Caki2 (cell line): ENCODE measurements around the gene HERC4. TPM values are rescaled to one million over a fixed set of nuclear protein-coding genes. Genes with fewer than 3 reads are reported as not detected.
"Not testable (repeated sequence)": the region's sequence is repeated elsewhere in the genome, so short reads cannot be mapped to it uniquely, and the experiment has no call there.

ENCODE experiments used
- DNase-seq: peaks from one replicate; pipeline ENCODE4 v3.0.0-alpha.2; 2015; ENCODE audit warnings: low read depth
- in situ Hi-C: cut with HindIII; loops from 2 replicates; pipeline ENCODE4 v1.10.0; 2016; ENCODE audit warnings: low sequenced_read_pairs, low pct_unique_long_range_greater_than_20kb, mixed read lengths
- total RNA-seq: library from RNA; depleted of rRNA; stranded (reverse); fragments of >200 nt; shearing (Covaris generic); gene quantifications from 2 replicates; pipeline ENCODE4 v1.2.3, GENCODE V29; 2014; ENCODE audit warnings: low replicate concordance

The HERC4 gene
- total RNA-seq, 1 experiment from 2014 or later = 10.4 TPM

DNA sequence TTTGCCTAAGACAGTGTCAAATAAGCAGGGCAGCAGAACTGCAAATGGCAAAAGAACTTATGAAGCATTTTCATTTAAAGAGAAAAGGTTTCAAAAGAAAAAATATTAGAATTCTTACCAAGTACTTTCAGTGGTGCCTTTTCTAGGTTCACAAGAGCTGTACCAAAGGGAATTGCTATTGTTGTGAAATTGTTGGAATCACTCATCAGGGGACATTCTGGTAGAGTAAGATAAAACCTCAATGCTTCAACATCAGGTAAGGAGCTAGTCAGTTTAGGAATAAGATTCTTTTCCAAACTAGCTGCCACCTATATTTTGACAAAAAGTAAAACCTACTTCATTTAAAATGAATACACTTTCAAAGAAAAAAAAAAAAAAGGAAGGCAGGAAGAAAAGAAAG is 85.0 kb downstream of the HERC4 start:
- in situ Hi-C loops = no loop called here
- DNase-seq = no peak

DNA sequence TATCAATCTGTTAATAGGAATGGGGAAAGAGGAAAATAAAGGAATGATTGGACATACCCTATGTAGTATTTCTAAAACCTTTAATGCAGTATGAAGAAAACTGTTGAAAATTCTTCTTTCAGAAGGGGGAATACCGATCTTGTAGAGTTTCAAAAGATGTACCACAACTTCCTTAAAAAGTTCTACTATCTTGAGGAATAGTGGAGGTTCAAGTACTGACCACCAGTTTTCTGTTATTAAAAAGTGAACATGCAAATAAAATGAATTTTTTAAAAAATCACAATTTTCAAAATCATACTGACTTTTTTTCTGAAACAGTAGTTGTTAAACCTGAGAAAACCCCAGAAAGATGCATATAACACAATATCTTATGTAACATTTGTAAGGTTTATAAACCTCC is 86.5 kb downstream of the HERC4 start:
- in situ Hi-C loops = no loop called here
- DNase-seq = no peak

DNA sequence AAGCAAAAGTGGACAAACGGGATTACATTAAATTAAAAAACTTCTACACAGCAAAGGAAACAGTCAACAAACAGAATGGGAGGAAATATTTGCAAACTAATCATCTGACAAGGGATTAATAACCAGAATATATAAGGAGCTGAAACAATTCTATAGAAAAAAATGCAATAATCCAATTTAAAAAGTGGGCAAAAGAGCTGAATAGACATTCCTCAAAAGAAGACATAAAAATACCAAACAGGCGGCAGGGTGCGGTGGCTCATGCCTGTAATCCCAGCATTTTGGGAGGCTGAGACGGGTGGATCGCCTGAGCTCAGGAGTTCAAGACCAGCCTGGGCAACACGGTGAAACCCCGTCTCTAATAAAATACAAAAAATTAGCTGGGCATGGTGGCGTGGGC is 92.5 kb downstream of the HERC4 start:
- DNase-seq, in situ Hi-C loops: not testable (repeated sequence)

DNA sequence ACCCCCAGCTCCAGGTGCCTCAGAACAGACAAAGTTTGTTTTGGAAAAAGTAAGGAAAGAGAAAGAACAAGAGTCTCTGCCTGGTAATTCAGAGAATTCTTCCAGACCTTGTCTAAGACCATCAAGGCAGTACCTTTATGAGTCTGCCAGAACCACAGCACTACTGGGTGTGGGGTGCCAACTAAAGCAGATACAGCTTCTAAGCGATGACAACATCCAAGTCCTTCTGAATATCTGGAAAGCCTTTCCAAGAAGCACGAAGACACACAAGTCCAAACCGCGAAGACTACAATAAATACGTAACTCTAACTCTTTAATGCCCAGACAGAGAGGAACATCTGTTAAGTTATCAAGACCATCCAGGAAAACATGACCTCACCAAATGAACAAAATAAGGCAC is 96.3 kb downstream of the HERC4 start:
- in situ Hi-C loops = no loop called here

DNA sequence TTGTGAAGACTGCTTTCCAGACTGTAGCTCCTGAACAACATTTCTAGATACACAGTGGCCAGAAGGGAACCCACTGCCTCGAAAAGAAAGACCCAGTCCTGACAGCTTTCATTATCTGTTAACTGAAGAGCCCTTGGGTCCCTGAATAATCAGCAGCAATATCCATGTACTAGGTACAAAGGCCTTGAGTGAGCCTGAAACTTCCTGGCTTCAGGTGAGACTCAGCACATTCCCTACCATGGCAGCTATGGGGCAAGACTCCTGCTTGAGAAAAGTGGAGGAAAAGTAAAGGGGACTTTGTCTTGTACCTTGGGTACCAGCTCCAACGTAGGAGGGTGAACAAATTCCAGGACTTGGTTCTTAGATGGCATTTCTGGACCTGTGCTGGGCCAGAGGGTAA is 97.8 kb downstream of the HERC4 start:
- DNase-seq = no peak
- in situ Hi-C loops = no loop called here

More for the DNA sequence above, 96.3 kb downstream of the HERC4 start:
- DNase-seq = no peak

DNA sequence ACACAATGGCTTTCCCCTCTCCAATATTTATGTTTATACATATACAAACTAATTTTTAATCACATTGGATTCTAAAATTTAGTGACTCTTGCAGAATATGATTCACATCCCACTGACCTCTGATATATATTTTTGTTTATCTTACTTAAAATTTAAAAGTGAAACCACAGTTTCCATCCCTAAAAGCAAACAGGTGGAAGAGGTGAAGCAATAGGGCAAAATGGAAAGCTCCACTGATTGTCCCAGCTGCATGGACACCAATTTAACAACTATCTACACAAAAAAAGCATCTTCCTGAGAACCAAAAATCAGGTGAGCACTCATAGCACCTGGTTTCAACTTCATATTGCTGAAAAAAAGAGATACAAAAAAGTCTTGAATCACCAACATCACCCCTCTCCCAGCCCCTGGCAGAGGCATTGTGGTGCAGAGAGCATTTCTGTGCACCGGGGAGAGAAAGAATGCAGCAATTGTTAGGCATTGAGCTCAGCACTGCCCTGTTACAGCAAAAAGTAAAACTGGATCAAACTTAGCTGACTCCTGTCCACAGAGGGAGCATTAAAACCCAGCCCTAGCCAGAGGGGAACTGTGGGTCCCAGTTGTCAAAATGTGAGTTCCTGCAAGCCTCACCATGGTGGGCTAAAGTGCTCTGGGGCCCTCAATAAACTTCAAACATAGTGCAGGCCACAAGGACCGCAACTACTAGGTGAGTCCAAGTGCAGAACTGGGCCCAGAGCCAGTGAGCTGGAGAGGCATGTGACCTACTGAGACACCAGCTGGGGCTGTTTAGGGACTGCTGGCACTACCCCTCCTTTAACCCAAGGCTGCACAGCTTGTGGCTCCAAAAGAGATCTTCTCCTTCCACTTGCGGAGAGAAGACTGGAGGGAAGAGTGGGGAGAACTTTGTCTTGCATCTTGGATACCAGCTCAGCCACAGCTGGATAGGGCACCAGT is 98.5 kb downstream of the HERC4 start:
- in situ Hi-C loops = no loop called here
- no peak for DNase-seq

DNA sequence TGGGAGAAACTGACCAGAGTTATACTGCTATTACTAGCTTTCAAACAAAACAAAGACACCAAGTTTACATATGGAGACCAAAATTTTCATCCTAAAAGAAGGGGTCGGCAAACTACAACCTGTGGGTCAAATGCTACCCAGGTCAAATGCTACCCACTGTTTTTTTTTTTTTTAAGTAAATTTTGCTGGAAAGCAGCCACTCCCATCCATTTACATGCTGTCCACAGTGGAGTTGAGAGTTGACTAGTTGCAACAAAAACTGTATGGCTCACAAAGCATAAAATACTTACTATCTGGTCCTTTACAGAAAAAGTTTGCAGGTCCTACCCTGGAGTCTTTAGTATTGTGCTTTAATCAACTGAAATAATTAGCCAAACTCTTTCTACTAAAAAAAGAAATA is 99.2 kb downstream of the HERC4 start:
- in situ Hi-C loops = no loop called here
- no peak for DNase-seq

DNA sequence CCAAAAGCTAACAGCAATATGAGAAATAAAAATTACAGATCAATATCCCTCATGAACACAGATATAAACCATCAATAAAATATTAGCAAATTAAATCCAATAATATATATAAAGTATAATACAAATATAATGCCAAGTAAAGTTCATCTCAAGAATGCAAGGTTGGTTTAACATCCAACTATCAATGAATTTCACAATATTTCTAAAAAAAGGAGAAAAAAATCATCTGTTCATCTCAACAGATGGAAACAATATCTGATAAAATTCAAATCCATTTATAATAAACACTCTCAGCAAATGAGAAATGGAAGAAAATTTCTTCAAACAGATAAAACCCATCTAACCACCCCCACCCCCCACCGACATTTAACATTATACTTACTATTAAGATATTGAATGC is 103.8 kb downstream of the HERC4 start:
- DNase-seq = no peak
- in situ Hi-C loops = no loop called here

DNA sequence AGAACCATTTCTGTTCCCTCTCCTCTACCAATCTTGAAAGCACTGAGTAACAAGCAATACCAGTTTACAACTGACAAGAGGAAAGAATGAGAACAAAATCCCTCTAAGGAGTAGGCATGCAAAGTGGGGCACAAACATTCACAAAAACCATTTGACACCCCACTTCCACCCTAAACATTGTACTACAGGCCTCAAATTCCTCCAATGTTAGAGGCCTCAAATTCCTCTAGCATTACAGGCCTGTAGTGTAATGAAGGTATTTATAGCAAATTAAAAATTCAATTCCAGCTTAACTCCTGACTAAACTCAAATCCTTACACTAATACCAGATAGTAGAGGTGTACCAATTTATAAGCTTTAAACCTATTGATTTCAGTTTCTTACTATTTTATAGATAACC is 105.2 kb downstream of the HERC4 start:
- in situ Hi-C loops = no loop called here
- no peak for DNase-seq

DNA sequence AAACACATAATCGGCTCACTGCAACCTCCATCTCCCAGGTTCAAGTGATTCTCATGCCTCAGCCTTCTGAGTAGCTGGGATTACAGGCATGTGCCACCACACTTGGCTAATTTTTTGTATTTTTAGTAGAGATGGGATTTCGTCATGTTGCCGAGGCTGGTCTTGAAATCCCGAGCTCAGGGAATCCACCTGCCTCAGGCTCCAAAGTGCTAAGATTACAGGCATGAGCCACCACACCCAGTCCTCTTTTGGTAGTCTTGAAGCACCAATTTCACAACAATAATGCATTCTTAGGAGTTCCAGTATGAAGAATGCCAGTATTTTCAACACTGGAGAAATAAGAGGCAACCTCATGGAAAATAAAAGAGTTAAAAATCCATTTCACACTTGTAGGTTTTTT is 109.0 kb downstream of the HERC4 start:
- in situ Hi-C loops, DNase-seq: not testable (repeated sequence)

DNA sequence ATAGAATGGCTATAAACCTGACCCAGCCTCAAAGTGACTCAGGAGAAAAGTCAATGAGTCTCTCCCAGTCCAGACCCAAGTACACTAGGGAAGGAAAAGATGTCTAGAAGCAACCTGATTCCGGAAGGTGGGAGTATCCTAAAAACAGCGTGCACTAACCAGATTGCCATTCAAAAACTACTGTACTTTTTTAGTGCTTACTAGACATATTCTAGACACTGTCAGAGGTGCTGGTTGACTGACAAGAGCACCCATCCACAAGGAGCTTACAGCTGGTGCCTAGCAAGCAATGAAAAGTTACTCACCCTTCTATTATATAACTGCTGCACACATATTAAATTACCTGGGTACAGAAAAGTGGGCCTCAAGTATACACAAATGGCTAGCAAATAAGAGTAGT is 109.6 kb downstream of the HERC4 start:
- DNase-seq = no peak
- in situ Hi-C loops = no loop called here

DNA sequence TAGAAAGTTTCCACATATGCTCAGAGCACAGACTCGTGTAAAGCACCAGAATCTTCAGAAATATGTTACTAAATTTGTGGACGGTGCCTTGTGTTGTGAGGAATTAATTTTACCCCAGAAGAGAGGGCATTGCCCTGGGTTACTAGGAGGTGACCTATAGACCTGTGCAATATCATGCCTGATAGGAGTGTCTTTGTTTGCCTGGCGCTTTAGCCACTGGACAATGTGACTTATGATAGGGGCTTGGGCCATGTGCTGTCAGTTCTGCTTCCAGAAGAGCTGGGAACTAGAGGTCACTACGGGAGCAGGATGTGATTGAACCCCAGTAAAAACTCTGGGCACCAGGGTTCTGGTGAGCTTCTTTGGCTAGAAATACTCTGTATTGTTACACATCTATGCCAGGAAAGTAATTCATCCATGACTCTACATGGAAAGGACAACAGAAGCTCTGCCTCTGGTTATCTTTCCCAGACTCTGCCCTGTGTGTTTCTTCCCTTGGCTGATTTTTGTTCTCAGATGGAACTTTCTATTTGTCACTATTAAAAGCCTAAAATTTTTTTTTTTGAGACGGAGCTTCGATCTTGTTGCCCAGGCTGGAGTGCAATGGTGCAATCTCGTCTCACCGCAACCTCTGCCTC is 115.1 kb downstream of the HERC4 start:
- no peak for DNase-seq
- in situ Hi-C loops = no loop called here

DNA sequence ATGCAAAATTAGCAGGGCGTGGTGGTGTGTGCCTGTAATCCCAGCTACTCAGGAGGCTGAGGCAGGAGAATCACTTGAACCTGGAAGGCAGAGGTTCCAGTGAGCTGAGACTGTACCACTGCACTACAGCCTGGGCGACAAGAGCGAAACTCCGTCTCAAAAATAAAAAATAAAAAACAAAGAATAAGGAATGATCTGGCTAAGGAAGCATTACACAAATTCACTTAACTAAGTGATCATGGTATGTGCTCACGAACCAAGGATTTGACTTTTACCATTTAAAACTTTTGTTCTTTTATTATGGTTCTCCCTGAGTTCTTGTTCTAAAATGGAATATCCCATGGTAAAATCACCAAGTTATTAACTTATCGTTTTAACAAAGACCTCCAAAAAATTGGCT is 119.5 kb downstream of the HERC4 start:
- in situ Hi-C loops = no loop called here
- DNase-seq = no peak

DNA sequence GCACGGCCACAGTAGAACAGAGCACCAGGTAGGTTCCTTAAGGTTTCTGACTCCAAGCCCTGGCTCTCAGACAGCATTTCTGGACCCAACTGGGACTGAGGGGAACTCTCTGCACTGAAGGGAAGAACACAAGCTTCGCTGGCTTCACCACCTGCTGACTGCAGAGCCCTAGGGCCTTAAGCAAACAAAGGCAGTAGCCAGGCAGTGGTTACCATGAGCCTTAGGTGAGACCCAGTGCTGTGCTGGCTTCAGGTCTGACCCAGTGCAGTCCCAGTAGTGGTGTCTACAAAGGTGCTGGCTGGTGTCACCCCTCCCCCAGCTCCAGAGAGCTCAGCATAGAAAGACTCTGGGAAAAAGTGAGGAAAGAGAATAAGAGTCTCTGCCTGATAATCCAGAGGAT is 131.2 kb downstream of the HERC4 start:
- in situ Hi-C loops = no loop called here
- no peak for DNase-seq

DNA sequence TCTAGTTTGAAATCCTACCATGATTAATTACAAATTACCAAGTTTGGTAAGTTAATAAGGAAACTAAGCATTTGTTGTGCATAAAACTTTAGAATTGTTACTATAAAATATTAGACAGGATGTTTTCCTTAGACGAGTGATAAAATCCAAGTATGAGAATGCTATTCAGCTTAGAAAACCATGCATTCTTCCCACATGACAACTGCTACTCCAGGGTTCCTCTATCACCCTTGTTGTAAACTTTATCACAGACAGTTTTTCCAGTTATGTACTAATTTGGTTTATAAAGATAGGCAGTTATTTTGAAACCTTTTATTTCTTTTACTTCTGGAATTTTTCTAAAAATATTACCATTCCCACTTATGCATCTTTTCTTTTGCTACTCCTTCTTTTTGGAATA is 138.7 kb downstream of the HERC4 start:
- DNase-seq = no peak
- in situ Hi-C loops = no loop called here

DNA sequence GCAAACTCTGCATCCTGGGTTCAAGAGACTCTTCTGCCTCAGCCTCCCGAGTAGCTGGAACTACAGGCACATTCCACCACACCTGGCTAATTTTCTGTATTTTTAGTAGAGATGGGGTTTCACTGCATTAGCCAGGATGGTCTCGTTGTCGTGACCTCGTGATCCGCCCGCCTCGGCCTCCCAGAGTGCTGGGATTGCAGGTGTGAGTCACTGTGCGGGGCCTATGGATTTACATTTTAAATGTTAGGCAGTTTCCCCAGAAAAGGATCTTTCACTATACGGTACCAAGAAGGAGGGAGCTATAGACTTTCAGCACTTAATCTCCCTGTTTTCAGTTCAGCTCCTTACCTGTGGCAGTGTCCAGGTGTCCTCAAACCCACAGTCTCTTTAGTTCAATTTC is 139.9 kb downstream of the HERC4 start:
- in situ Hi-C loops = no loop called here
- DNase-seq = no peak

DNA sequence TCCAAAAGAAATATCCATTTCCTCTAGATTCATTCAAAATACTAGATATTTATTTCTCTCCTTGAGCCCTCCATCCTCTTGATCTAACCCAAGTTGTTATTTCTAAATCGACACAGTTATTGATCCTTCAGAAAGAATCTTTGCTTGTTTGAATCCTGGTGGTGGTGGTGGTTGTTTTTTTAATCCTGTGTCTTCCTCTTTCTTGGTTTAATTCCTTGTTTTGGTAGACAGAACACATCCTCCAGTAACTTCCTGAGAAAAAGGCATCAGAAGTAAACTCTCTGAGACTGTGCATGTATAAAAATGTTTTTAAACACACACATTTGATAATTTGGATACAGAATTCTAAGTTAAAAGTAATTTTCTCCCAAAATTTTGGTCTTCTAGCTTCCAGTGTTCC is 140.7 kb downstream of the HERC4 start:
- no peak for DNase-seq
- in situ Hi-C loops = no loop called here

DNA sequence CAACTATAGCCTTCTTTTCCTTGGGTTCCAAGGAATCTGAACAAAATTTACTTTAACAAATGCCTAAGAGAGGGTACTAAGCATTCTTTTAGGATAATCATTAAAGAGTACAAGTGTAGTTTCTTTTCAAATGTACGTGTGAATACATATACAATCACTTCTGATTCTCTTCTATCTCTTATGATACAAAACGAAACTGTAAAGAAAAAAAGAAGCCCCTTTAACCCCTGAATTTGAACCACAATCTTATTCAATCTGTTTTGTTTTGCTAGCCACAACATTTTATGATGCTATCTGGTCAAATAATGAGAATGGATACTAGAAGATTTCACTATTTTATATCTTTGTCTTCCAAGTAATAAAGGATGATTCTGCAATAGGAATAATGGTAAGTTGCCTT is 141.9 kb downstream of the HERC4 start:
- in situ Hi-C loops = no loop called here
- no peak for DNase-seq

DNA sequence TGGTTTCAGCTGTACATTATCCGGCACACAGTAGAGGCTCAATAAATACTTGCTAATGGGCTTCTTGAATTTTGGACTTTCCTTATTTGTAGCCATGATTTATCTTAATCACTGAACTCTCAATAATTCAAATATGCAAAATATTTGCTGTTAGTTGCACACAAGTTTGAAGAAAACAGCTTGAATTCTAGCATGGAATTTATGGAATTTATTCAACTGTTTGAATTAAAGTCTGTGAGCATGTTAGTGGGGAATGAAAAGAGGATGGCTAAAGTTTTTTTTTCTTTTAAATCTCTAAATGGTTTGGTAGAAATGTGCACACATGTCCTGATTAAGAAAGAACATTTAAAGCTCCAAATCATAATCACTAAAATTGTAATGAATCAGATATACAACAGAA is 148.1 kb downstream of the HERC4 start:
- in situ Hi-C loops = no loop called here
- no peak for DNase-seq
